ENCODE results near the gene CDYL2.

GRCh38 chr16:80803339-80804055 lies 901 bp downstream of the CDYL2 start:
- no peak for TF ChIP-seq EZH2phosphoT487 (IDR thresholded peaks at IDR 0.05; ENCODE audit: borderline replicate concordance, low read depth, low read length)
- peak; percentile 63 for TF ChIP-seq CTCF (conservative IDR thresholded peaks at IDR 0.05; ENCODE audit: low read length)
